ENCODE data around the gene MAP3K3.

Gene MAP3K3

DNA sequence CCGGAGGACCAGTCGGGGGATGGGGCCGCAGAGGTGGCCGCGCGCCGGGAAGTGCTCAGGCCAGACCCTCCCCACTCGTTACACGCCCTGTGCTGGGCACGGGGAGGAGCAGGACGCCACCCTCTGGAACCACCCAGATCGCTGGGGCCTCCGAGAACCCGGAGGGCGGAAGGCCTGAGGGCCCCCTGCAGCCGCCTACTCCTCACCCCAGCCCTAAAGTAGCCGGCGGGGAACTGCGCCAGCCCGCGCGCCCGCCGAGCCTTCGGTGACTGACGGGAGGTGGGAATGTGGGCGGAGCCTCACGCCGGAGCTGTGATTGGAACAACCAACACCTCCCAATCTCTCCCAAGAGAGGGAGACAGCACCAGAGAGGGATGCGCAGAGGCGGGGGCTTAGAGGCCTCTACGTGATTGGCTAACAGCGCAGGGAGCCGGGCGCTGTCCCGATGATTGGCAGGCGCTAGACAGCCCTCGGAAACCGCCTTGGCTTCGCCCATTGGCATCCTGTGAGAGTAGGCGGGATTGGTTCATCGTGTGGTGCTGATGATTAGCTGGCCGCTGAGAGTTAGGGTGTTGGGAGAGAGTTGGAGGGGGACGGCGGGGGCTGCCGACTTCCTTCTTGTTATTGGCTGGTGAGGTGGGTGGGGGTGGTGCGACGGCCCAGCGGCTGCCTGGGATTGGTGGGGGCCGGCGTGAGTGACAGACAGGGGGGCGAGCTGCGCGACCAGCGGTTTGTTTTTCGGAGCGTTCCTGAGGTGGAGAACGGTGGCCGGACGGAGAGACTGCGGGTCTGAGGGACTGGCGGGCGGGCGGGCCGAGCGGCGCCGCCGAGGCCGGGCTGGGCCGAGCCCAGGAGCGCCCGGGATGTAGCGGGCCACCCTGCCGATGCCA is at the start of gene MAP3K3:
Gene MAP3K3, plus strand, starts transcription at position 734 of the 890 bp plus-strand sequence. CDS start 343 bp downstream, outside the sequence.
- peak; percentile 99 for DNase-seq (ENCODE audit: low read depth)

- no peak for DNase-seq (ENCODE audit: low read depth)
Measured at GRCh38 chr17:63573634-63574033, 48.6 kb upstream of the MAP3K3 start.

DNA sequence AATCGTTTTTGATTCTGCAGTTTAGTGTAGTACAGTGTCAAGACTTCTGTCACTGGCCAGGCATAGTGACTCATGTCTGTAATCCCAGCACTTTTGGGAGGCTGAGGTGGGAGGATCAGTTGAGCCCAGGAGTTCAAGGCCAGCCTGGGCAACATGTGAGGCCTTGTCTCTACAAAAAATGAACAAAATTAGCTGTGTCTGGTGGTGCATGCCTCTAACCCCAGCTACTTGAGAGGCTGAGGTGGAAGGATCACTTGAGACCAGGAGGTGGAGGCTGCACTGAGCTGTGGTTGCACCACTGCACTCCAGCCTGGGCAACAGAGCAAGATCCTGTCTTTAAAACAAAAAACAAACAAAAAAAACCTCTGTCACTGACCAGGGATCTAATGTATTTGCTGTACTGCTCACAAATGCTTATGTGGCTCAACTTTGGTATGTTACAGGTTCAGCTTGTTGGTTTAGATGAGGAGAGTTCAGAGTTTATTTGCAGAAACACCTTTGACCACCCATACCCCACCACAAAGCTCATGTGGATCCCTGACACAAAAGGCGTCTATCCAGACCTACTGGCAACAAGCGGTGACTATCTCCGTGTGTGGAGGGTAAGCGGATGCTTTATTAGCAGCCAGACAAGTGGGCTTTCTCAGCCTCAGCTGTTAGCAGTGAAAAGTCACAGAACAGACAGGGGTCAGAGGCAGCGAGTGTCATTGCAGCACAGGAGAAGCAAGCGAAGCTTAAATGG is 44.0 kb upstream of the MAP3K3 start:
- DNase-seq (ENCODE audit: low read depth) = no peak

DNA sequence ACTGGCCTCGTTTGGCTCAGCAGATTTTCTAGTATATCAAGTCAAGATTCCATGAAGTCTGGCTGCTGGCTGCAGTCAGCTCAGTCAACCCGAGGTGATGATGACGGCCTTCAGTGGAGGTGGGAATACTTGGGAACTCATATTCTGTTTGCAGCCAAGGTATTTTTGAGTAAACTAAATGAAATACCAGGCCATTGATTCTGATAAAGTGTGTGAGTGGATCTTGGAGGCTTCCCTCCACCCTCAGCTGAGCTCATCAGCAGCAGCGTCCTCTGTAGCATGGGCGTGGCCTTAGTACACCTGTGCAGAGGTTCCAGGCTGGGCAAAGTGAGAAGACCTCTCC is 43.5 kb upstream of the MAP3K3 start:
- DNase-seq (ENCODE audit: low read depth) = no peak

DNA sequence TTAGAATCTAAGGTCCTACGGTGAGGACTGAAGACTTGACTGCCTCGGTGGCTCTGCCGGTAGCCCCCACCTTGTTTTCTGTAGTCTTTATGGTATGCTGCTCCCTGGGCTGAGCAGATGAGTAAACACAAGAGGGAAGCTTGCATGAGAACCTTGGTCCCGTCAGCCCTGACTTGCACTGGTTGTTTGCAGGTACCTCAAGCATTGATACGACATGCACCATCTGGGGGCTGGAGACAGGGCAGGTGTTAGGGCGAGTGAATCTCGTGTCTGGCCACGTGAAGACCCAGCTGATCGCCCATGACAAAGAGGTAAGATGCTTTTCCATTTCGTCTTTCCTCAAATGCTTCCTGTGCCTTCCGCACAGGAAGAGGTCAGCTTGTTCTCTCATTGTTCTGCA is 42.6 kb upstream of the MAP3K3 start:
- DNase-seq (ENCODE audit: low read depth) = no peak

- no peak for DNase-seq (ENCODE audit: low read depth)
Measured at GRCh38 chr17:63587770-63588169, 34.4 kb upstream of the MAP3K3 start.

- DNase-seq (ENCODE audit: low read depth) = no peak
Measured at GRCh38 chr17:63588797-63589196, 33.4 kb upstream of the MAP3K3 start.

DNA sequence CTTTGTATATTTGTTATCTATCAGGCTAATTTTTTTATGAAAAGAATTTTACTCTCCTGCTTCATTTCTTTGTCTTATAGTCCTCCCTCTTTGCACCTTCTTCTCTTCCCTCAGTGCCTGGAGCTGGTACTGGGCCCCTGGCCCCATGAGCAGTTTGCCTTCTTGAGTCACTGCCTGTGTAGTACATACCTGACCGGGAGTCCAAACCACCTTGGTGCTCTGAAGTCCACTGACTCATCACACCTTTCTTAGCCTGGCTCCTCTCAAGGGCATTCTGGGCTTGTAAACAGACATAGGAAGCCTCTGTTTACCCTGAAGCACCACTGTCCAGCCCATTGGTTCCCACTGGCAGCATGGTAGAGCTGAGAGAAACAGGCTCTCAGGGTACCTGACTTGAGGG is 32.6 kb upstream of the MAP3K3 start:
- DNase-seq (ENCODE audit: low read depth) = no peak

- no peak for DNase-seq (ENCODE audit: low read depth)
Measured at GRCh38 chr17:63592797-63593196, 29.4 kb upstream of the MAP3K3 start.

DNA sequence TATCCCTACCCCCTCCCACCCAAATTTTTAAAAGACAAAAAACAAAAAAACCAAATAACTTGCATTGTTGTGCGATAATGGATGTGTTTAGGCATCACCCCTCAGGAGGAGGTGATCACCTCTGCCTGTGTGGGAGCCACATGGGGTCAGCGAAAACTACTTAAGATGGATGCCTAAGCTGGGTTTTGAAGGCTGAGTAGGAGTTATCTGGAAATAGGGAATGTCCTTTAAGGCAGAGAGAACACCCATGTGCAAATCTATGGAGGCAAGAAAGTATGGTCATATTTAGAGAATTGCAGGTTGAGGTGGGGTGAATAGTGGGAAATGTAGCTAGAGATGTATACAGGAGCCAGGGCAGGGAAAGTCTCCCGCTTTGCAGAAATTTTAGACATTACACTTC is 27.1 kb upstream of the MAP3K3 start:
- no peak for DNase-seq (ENCODE audit: low read depth)

DNA sequence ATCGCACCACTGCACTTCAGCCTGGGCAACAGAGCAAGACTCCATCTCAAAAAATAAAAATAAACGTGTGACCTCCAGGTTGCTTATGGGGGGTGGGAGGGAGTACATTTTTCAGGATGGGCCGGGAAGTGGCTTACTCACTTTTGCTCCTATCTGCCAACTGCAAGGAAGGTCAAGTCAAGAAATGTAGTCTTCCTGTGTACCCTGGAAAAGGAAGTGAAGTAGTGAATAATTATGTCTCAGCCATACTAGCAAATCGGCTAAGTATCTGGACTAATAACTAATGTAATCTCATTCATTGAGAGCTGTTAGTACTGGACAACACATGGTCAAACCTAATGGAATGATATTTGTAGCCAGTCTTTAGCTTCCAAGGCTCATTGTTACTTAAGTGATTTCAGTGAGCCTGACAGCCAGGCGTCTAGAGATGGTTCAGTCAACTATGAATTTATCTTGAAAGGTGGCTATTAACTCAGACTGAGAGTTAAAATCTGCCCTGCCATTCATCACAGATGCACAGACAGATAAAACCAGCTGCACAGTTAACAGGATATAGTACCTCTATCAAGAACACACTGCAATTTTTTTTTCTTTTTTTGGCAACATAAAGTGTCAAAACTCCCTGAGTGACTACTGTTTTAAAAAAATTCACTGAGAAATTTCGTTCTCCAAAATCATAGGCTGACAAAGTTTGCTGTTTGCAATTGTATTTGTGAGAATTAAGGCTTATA is 25.2 kb upstream of the MAP3K3 start:
- DNase-seq (ENCODE audit: low read depth) = no peak

DNA sequence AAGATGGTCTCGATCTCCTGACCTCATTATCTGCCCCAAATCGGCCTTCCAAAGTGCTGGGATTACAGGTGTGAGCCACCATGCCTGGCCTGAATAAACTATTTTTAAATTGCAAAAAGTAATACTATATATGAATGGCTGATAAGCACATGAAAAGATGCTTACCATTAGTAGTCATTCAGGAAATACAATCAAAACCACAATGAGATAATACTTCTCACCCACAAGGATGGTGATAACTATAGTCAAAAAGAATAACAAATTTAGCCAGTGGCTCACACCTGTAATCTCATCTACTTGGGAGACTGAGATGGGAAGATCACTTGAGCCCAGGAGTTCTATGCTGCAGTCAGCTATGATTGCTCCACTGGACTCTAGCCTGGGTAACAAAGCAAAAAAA is 23.9 kb upstream of the MAP3K3 start:
- DNase-seq (ENCODE audit: low read depth) = no peak

GRCh38 chr17:63600569-63601438 is 21.4 kb upstream of the MAP3K3 start, which contains the start of gene TACO1:
TACO1 (plus strand) TSS chr17:63600895; CDS start chr17:63601084, 189 bp downstream.
- DNase-seq (ENCODE audit: low read depth) = peak; percentile 35

- no peak for DNase-seq (ENCODE audit: low read depth)
Measured at GRCh38 chr17:63601439-63602371, 20.5 kb upstream of the MAP3K3 start.

- no peak for DNase-seq (ENCODE audit: low read depth)
Measured at GRCh38 chr17:63609816-63610573, 12.2 kb upstream of the MAP3K3 start.

- no peak for DNase-seq (ENCODE audit: low read depth)
Measured at GRCh38 chr17:63610854-63611253, 11.4 kb upstream of the MAP3K3 start.

DNA sequence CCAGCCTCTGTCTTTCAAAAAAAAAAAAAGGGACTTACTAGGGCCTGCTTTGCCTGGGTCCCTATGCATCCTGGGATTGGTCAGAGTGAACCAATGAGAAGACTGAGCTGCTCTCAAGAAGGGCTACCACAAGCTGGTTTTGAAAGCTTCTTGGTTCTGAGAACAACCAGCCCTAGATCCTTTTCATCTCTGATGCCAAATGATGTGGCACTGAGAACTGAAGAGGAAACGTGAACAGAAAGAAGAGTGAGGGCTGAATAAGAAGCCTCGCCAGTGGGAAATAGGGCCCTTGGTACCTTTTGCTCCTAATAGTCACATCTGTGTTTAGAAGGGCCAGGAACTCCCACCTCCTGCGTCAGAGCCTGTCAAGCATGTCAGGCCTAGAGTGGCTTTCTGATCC is 10.9 kb upstream of the MAP3K3 start:
- no peak for DNase-seq (ENCODE audit: low read depth)

GRCh38 chr17:63613663-63614062 is 8.6 kb upstream of the MAP3K3 start:
- DNase-seq (ENCODE audit: low read depth) = no peak

- no peak for DNase-seq (ENCODE audit: low read depth)
Measured at GRCh38 chr17:63621229-63621683, 961 bp upstream of the MAP3K3 start.

Data from non-pigmented ciliary epithelial cell (primary cell).